Loucy (cell line): Measurements from ENCODE around the gene KIF16B.

Experiments used
- CTCF ChIP-seq: fragments of 200-600 bp; sonication (generic); conservative IDR thresholded peaks from 2 replicates; pipeline ENCODE4 v1.5.1; 2014; ENCODE audit warnings: mild to moderate bottlenecking, antibody characterized with exemption, low read length
- EZH2phosphoT487 ChIP-seq: fragments of 200-600 bp; IDR thresholded peaks from 2 replicates; pipeline ENCODE4 v1.6.1; 2018; ENCODE audit warnings: antibody characterized with exemption, mild to moderate bottlenecking, moderate library complexity, borderline replicate concordance

- TF ChIP-seq CTCF (no peak), EZH2phosphoT487 (no peak)
These were observed 110.5 kb downstream of the KIF16B start for GRCh38 chr20:16462711-16463110.
